Renal pelvis (tissue), 12 donors: Measurements from ENCODE around the gene UCHL3. TPM values are rescaled to one million over a fixed set of nuclear protein-coding genes. Genes with fewer than 3 reads are reported as not detected.

Source experiments
- DNase-seq: peaks from one replicate; pipeline ENCODE4 v3.0.0-alpha.2; 2013
- long read RNA-seq, 16 experiments: transcript quantifications; one replicate each; lab custom pipeline, GENCODE V29; 2026
- polyA plus RNA-seq, 3 donors: library from polyadenylated mRNA; unstranded; fragments of 120-200 nt; gene quantifications; one replicate each; pipeline ENCODE4 v1.2.1, GENCODE V29; 2013; ENCODE audit not compliant: insufficient read length in 3 of 3

Gene UCHL3
- 10 to 100 TPM; 28.1 to 33.1 (median 29.0) TPM for polyA plus RNA-seq
- long read RNA-seq, donor 1, partial matches to known transcripts = 0 of 26 reads
- long read RNA-seq, donor 1, other reads (novel, unspliced or antisense) = 22 of 26 reads
- long read RNA-seq, donor 2, partial matches to known transcripts = 0 of 19 reads
- long read RNA-seq, donor 2, other reads (novel, unspliced or antisense) = 19 of 19 reads
- long read RNA-seq, donor 3, partial matches to known transcripts = 0 of 21 reads
- long read RNA-seq, donor 3, other reads (novel, unspliced or antisense) = 17 of 21 reads
- long read RNA-seq, donor 4, partial matches to known transcripts = 0 of 21 reads
- long read RNA-seq, donor 4, other reads (novel, unspliced or antisense) = 21 of 21 reads
- long read RNA-seq, donor 5, partial matches to known transcripts = 0 of 22 reads
- long read RNA-seq, donor 5, other reads (novel, unspliced or antisense) = 21 of 22 reads
- long read RNA-seq, donor 6, partial matches to known transcripts = 0 of 13 reads
- long read RNA-seq, donor 6, other reads (novel, unspliced or antisense) = 12 of 13 reads
- long read RNA-seq, donor 7, partial matches to known transcripts = 6 of 19 reads
- long read RNA-seq, donor 7, other reads (novel, unspliced or antisense) = 9 of 19 reads
- long read RNA-seq, donor 8, partial matches to known transcripts = 0 of 1 reads
- long read RNA-seq, donor 8, other reads (novel, unspliced or antisense) = 0 of 1 reads
- long read RNA-seq, donor 9, partial matches to known transcripts = 0 of 23 reads
- long read RNA-seq, donor 9, other reads (novel, unspliced or antisense) = 21 of 23 reads
- long read RNA-seq, donor 10, partial matches to known transcripts = 0 of 16 reads
- long read RNA-seq, donor 10, other reads (novel, unspliced or antisense) = 12 of 16 reads
- long read RNA-seq, donor 11, partial matches to known transcripts = 0 of 20 reads
- long read RNA-seq, donor 11, other reads (novel, unspliced or antisense) = 18 of 20 reads
- long read RNA-seq, donor 12, partial matches to known transcripts = 0 of 24 reads
- long read RNA-seq, donor 12, other reads (novel, unspliced or antisense) = 20 of 24 reads
- long read RNA-seq, donor 13, partial matches to known transcripts = 0 of 1 reads
- long read RNA-seq, donor 13, other reads (novel, unspliced or antisense) = 0 of 1 reads
- long read RNA-seq, donor 14 = 0 reads
- long read RNA-seq, donor 15 = 0 reads
- long read RNA-seq, donor 16, partial matches to known transcripts = 0 of 21 reads
- long read RNA-seq, donor 16, other reads (novel, unspliced or antisense) = 21 of 21 reads

- DNase-seq = peak; percentile 94
Observed at GRCh38 chr13:75549262-75550158, at the start of gene UCHL3. TSS of gene UCHL3 (plus strand) at chr13:75549791. CDS start at chr13:75549821, 30 bp downstream.

GRCh38 chr13:75505327-75505726 is 44.3 kb upstream of the UCHL3 start:
- DNase-seq = no peak

DNA sequence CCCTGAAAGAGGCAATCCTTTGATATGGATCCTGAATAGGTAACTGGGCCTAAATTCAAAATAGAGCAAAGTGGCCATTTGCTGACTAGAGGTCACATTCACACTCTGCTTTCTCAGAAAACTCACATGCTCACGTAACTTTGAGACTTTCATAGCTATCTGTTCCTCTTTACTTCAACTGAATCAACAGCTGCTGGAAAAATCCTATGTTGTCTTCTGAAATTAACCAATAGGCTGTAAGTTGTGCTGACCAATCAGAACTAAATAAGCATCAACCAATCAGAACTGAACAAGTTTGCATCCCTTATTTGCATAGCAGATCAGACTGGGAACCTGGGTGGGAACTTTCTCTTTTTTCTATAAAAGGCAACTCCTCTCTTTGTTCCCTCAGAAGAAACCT is 43.6 kb upstream of the UCHL3 start:
- no peak for DNase-seq

GRCh38 chr13:75507027-75508001 is 42.3 kb upstream of the UCHL3 start:
- DNase-seq = no peak

DNA sequence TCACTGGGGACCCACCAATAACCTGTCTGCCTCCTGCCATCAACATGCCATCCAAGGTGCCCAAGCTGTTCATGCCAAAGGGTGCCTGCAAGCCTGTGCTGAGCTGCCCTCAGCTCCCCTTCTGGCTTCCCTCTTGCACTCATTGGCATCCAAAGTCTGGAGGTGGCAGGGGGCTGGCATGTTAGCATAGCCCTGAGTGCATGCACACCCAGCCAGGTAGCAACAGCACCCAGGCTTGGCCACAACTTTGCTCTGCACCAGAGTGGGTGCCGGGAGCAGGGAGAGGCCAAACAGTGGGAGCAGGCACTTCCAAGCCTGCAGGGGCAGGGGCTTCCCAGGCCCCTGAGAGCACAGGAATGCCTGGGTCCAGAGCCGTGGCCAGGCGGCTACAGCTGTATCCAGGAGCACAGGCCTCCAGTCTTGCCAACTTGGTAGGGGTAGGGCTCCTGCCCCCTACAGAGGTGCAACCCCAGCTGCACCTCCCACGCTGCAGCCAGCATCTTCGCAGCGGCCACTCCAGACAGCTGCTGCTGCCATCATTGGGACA is 41.5 kb upstream of the UCHL3 start:
- no peak for DNase-seq

GRCh38 chr13:75511051-75511625 is 38.5 kb upstream of the UCHL3 start:
- no peak for DNase-seq

- no peak for DNase-seq
Observed at GRCh38 chr13:75512253-75512652, 37.3 kb upstream of the UCHL3 start.

- DNase-seq = no peak
Observed at GRCh38 chr13:75513271-75513670, 36.3 kb upstream of the UCHL3 start.

- no peak for DNase-seq
Observed at GRCh38 chr13:75514080-75514995, 35.3 kb upstream of the UCHL3 start.

DNA sequence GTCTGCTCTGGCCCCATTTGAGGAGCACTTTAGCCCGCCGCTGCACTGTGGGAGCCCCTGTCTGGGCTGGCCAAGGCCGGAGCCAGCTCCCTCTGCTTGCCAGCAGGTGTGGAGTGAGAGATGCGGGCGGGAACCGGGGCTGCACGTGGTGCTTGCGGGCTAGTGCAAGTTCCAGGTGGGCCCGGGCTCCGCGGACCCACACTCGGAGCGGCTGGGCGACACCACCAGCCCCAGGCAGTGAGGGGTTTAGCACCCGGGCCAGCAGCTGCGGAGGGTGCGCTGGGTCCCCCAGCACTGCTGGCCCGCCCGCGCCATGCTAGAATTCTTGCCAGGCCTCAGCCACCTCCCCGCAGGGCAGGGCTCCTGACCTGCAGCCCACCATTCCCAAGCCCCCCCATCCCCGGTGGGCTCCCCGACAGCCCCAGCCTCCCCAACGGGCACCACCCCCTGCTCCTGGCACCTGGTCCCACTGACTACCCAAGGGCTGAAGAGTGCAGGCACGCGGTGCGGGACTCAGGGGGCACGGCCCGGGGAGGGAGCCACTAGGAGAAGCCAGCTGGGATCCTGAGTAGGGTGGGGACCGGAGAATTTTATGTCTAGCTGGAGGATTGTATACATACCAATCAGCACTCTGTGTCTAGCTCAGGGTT is 31.0 kb upstream of the UCHL3 start:
- no peak for DNase-seq

DNA sequence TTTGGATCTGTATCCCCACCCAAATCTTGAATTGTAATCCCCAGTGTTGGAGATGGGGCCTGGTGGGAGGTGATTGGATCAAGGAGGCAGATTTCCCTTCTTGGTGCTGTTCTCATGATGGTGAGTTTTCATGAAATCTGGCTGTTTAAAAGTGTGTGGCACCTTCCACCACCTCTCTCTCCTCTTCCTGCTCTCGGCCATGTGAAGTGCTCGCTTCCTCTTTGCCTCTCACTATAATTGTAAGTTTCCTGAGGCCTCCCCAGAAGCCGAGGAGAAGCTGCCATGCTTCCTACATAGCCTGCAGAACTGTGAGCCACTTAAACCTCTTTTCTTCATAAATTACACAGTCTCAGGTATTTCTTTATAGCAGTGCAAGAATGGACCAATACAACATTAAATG is 27.6 kb upstream of the UCHL3 start:
- no peak for DNase-seq

GRCh38 chr13:75530549-75530961 is 19.0 kb upstream of the UCHL3 start:
- DNase-seq = no peak

DNA sequence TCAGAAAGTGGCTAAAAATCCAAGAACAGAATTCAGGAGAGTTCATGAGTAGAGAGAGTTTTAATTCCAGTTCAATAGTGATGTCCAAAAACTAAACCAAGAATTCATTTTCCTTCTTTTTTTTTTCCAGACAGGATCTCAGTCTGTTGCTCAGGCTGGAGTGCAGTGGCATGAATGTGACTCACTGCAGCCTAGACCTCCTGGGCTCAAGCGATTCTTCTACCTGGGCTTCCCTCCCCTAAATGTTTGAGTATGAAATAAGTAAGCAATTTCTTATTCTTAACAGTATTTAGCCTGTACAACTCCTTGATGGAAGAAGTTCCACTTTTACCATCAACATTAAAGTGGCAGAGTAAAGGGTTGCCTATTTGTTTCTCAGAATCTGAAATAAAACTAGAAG is 15.7 kb upstream of the UCHL3 start:
- no peak for DNase-seq

DNA sequence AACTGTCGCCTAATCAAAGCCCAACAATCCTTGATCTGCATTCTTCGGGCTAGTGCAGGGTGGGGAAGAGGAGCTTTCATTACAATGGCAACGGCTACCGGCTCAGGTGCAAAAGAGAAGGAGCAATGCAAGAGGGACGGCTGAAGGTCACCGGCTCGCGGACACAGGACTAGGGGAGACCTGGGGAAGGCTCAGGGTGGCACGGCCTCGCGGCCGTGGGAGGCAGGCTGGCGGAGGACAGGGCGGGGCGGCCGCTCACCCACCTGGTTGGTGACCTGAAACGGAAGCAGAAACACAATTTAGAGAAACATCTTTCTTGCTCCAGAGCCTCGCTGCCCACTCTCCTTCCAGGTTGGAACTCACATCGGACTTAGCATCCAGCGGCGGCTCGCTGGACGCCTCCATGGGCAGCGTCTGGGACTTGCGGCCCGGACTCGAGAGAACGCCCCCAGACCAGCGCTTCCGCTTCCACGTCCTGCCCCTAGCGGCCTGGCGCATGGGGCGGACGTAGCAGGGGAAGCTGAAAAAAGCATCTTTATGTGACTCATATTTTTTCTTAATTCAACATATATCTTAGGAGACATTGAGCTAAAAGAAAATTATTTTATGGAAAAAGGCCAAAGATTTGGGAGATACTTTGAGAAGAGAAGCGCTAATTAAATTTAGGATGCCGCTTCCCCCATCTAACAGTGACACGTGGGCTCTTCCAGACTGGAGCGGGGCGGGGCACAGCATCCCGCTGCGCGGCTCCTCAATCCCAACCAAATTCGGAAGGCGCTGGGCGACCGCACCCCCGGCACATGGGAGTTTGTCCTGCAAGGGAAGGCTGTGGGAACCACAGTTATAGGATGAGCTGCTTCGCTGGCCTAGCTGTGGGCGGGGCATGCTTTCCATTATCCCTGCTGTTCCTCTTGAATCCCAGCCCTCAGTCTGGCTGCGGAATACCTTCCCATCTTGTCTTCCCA is 11.9 kb upstream of the UCHL3 start, which contains the start of gene COMMD6:
Gene COMMD6 (minus strand): TSS at position 441 of the 965 bp plus-strand sequence. CDS start 36 bp downstream, at position 405.
- peak; percentile 78 for DNase-seq

DNA sequence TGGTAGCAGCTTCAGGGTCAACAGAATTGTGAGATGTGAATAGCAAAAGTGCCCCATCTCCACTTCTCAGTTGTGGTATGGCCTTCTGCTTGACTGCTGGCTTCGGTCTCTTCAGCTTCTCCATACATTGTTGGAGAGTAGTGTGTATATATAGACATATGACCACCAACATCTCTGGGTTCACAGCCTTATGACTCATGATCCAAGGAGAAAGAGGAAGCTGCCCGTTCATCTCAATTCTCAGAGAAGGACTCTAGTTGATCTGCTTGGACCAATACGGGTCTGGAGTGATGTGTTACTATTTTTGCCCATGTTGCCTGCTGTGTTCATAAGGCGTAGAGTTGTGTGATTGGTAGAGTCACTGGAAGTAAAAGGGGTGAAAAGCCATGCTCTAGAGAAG is 8.3 kb upstream of the UCHL3 start:
- DNase-seq = no peak

DNA sequence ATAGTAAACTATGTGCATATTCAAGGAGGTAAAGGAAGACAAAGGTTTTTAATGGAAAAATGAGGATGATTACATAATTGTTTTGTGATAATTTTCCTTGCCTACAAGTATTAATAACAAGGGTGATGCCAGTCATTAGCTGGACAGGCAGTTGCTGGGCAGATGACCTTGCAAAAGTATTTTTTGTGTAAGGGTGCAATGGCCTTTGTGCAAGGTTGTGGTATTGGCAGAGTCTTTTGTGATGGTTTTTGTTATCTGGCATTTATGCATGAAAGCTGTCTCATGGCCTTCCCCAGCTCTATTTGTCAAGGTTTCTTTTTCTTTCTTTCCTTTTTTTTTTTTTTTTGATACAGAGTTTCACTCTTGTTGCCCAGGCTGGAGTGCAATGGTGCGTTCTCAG is 7.6 kb upstream of the UCHL3 start:
- no peak for DNase-seq
